Prostate gland (tissue), 2 donors: ENCODE data around the gene EBLN1.

Source experiments
- CTCF ChIP-seq, 4 experiments: fragments of 200-600 bp in 2 of 4; fragments of 450-650 bp in 2 of 4; sonication (generic) in 2 of 4; IDR thresholded peaks; 1 replicate in 3 of 4; 2 replicates in 1 of 4; pipeline ENCODE4 v1.5.1; 2016 to 2019; ENCODE audit warnings: antibody characterized with exemption in 4 of 4, mild to moderate bottlenecking in 2 of 4, moderate library complexity in 2 of 4
- POLR2A ChIP-seq: fragments of 450-650 bp; IDR thresholded peaks from one replicate; pipeline ENCODE4 v1.6.1; 2016; ENCODE audit warnings: antibody characterized with exemption, mild to moderate bottlenecking
- POLR2AphosphoS5 ChIP-seq: sonication (generic); formaldehyde crosslinking; IDR thresholded peaks from one replicate; pipeline ENCODE4 v1.6.1; 2017; ENCODE audit warnings: antibody characterized with exemption

- TF ChIP-seq CTCF (IDR thresholded peaks at IDR 0.05) (no peak), POLR2AphosphoS5 (no peak), POLR2A (no peak)
Measured at GRCh38 chr10:22245567-22245966, 27.8 kb upstream of the EBLN1 start.
